ENCODE results near the gene KDM1A. TPM values are rescaled to one million over a fixed set of nuclear protein-coding genes. Genes with fewer than 3 reads are reported as not detected.

Gene KDM1A
- total and polyA plus RNA-seq, 3 experiments from 2014 or later: 49.4 to 59.9 (median 57.5) TPM

Other genes with a start within 250 kb of the KDM1A start
- gene LACTBL1, start 46.6 kb upstream of the KDM1A start, total RNA-seq: not detected
- gene LACTBL1, start 46.6 kb upstream of the KDM1A start, polyA plus RNA-seq: not detected
- not detected for gene TEX46, start 3.6 kb upstream of the KDM1A start, total RNA-seq
- not detected for gene TEX46, start 3.6 kb upstream of the KDM1A start, polyA plus RNA-seq
- 10 to 100 TPM; 19.5 to 19.6 TPM for gene LUZP1, start 149.4 kb downstream of the KDM1A start, total RNA-seq
- 32.8 TPM for gene LUZP1, start 149.4 kb downstream of the KDM1A start, polyA plus RNA-seq
- gene HTR1D, start 198.0 kb downstream of the KDM1A start, total RNA-seq: not detected
- not detected for gene HTR1D, start 198.0 kb downstream of the KDM1A start, polyA plus RNA-seq